SJSA1 (cell line): Measurements from ENCODE around the gene COX4I1. TPM values are rescaled to one million over a fixed set of nuclear protein-coding genes. Genes with fewer than 3 reads are reported as not detected.
A peak's percentile ranks its signal among the peaks of the same experiment; 100 is the strongest.
"Not testable (repeated sequence)": the region's sequence is repeated elsewhere in the genome, so short reads cannot be mapped to it uniquely, and the experiment has no call there.

ENCODE experiments used
- DNase-seq, 2 experiments: peaks; one replicate each; pipeline ENCODE4 v3.0.0-alpha.2; 2015 to 2020; ENCODE audit warnings: low spot score in 2 of 2, low read depth in 1 of 2
- H3K27ac ChIP-seq: fragments of 250-450 bp; sonication (Bioruptor Pico); 2 replicates; pipeline ENCODE4 v1.5.1; 2020; ENCODE audit warnings: mild to moderate bottlenecking, moderate library complexity
- H3K27me3 ChIP-seq: fragments of 250-450 bp; sonication (Bioruptor Pico); replicated peaks from 2 replicates; pipeline ENCODE4 v1.5.1; 2020; ENCODE audit warnings: mild to moderate bottlenecking, moderate library complexity
- H3K36me3 ChIP-seq: fragments of 250-450 bp; sonication (Bioruptor Pico); 2 replicates; pipeline ENCODE4 v1.5.1; 2020; ENCODE audit warnings: mild to moderate bottlenecking
- H3K4me1 ChIP-seq: fragments of 250-450 bp; sonication (Bioruptor Pico); replicated peaks from 2 replicates; pipeline ENCODE4 v1.6.1; 2021; ENCODE audit warnings: mild to moderate bottlenecking
- H3K4me3 ChIP-seq: fragments of 250-450 bp; sonication (Bioruptor Pico); 2 replicates; pipeline ENCODE4 v1.5.1; 2020; ENCODE audit warnings: mild to moderate bottlenecking
- H3K9me3 ChIP-seq: fragments of 250-450 bp; sonication (Bioruptor Pico); replicated peaks from 2 replicates; pipeline ENCODE4 v1.5.1; 2020; ENCODE audit warnings: mild to moderate bottlenecking
- total RNA-seq: library from RNA; depleted of rRNA; stranded (reverse); fragments of >200 nt; shearing (Covaris generic); gene quantifications from 2 replicates; pipeline ENCODE4 v1.2.3, GENCODE V29; 2014

Gene COX4I1
- total RNA-seq, 1 experiment from 2014 or later, result 631 TPM

DNA sequence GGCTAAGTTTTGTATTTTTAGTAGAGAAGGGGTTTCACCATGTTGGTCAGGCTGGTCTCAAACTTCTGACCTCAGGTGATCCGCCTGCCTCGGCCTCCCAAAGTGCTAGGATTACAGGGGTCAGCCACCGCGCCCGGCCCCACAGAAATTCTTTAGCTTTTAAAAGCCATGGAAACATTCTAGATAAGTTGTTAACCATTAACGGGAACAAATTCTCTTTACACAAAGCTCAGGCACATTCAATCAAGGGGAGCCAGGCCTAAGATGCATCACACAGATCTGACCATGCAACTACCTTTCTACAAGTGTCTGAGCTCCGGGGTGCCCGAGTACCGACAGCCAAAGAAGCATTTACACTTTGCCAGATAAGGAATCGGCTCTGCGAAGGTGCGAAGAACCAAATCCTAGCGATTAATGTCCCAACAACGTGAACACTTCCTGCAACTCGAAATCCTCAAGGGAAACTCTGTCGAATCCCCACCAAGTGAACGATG, 1.2 kb upstream of the COX4I1 start:
- Histone ChIP-seq H3K27me3 (no peaks in the 10 kb centered on the region), H3K4me1 (peaks cover 9% of the 10 kb centered on the region), H3K36me3 (peaks cover 82% of the 10 kb centered on the region), H3K4me3 (peak overlapping the region; percentile 96), H3K9me3 (0 out of 2 replicates have a peak, but pooled peaks cover 2% of the 10 kb centered on the region), H3K27ac (peak overlapping the region; percentile 93; the same call in 1 of the 2 replicates)
- DNase-seq, result no peak

DNA sequence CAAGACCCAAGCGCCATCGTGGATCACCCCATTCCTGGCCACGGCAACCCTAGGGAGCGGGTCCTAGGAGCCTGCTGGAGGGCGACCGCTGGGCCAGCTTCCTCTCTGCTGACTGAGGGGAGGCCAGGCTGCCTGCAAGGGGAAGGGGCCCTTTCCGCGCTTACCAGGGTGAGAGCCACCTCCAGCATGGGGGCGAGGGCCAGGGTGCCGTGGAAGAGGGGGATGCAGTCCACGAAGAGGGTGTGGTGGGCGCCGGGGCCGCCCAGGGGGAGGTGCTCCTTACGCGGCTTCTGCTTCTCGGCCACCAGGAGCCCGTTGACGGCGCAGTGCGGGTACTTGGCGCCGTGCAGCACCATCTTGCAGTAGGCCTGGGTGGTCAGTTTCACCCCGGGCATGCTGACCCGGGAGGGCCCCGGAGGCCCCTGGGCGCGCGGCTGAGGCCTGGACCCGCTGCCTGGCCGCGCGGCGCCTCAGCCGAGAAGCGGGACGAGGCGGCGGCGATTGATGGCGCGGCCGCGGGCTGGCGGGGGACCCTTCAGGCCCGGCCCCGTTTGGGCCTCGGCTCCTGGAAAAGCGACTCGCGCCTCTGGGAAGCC, 496 bp upstream of the COX4I1 start:
- no peak for DNase-seq
- Histone ChIP-seq H3K4me1 (peaks cover 9% of the 10 kb centered on the region), H3K27ac (peak overlapping the region; percentile 93), H3K4me3 (peak overlapping the region; percentile 96), H3K36me3 (peaks cover 82% of the 10 kb centered on the region), H3K9me3 (0 out of 2 replicates have a peak, but pooled peaks cover 2% of the 10 kb centered on the region), H3K27me3 (no peaks in the 10 kb centered on the region)

DNA sequence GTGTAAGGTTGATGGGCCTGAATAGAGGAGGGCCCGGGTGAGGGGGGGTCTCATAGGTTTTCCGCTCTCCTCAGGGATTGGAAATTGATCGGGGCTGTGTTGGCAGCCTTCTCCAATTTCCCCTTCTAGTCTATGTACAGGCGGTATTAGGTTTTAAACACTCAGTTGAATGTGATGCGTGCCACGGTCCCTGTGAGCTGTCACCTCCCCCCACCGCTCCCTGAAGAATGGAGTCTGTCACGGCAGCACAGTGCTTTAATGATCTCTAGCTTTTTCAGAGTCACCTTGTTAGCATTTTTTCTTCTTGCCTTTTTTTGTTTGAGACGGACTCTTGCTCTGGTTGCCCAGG, 800 bp downstream of the COX4I1 start:
- H3K27ac ChIP-seq, result peak overlapping the region; percentile 93
- H3K36me3 ChIP-seq, result peaks cover 82% of the 10 kb centered on the region
- no peaks in the 10 kb centered on the region for H3K27me3 ChIP-seq
- H3K4me3 ChIP-seq, result peak overlapping the region; percentile 96
- H3K4me1 ChIP-seq, result peaks cover 9% of the 10 kb centered on the region
- peak in 1 of 2 experiments; percentile 68 for DNase-seq
- H3K9me3 ChIP-seq, result 0 out of 2 replicates have a peak, but pooled peaks cover 2% of the 10 kb centered on the region

DNA sequence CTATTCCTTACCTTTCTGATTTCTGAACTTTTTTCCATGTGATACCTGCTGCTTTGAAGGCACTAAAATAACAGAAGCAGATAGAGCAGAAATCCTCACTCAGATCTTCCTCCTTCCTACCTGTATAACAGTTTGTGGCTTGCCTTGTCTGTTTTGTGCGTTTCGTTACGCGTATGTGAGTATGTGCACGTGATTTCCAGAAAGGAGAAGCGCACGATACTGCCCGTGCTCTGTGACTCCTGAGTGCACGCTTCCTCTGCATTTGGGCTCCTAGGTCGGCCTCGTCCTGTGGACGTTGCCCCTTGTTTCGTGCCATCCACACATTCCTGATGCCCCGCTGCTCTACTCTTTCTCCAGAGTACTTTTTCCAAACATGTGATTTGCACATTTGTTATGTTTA, 4.1 kb downstream of the COX4I1 start:
- Histone ChIP-seq H3K36me3 (peaks cover 77% of the 10 kb centered on the region), H3K4me1 (peaks cover 4% of the 10 kb centered on the region; the same call in 1 of the 2 replicates), H3K27ac (no peak overlapping the region), H3K4me3 (no peak overlapping the region), H3K27me3 (no peaks in the 10 kb centered on the region), H3K9me3 (0 out of 2 replicates have a peak, but pooled peaks cover 2% of the 10 kb centered on the region)
- DNase-seq, result no peak

DNA sequence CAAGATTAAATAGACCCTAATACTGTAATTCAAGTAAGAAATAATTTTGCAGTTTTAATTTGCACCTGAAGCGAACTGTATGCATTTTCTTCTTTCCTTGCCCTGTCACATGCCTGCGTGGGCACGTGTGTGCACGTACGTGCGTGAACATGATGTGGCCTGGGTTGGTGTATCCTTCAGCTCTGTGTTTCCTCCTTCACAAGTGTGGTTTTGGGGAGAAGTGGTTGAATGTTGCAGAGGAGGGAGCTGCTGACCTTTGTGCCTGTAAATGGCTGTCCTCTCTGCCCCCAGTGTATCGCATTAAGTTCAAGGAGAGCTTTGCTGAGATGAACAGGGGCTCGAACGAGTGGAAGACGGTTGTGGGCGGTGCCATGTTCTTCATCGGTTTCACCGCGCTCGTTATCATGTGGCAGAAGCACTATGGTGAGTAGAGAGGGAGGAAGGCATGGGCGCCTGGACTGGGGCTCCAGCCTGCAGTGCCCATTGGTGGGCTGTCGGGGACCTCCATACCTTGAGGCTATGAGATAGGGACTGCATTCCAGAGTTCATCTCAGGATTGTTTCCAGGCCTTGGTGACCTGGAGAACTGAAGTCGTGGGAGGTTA, 6.0 kb downstream of the COX4I1 start:
- H3K36me3 ChIP-seq, result peaks cover 65% of the 10 kb centered on the region
- peaks cover 3% of the 10 kb centered on the region; the same call in 1 of the 2 replicates for H3K4me1 ChIP-seq
- no peak for DNase-seq
- H3K27ac ChIP-seq, result no peak overlapping the region
- H3K9me3 ChIP-seq, result no peaks in the 10 kb centered on the region
- no peak overlapping the region for H3K4me3 ChIP-seq
- no peaks in the 10 kb centered on the region for H3K27me3 ChIP-seq

DNA sequence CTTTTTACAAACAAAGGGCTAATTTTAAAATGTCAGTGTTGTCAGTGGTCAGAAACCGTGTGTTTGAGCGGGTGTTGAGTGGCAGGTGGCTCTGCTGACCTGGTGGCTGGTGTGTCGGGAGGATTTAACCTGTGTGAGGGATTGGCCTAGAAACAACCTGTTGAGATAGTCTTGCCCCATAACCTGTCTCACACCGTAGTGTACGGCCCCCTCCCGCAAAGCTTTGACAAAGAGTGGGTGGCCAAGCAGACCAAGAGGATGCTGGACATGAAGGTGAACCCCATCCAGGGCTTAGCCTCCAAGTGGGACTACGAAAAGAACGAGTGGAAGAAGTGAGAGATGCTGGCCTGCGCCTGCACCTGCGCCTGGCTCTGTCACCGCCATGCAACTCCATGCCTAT, 7.0 kb downstream of the COX4I1 start:
- Histone ChIP-seq H3K36me3 (peaks cover 57% of the 10 kb centered on the region), H3K4me3 (no peak overlapping the region), H3K27me3 (no peaks in the 10 kb centered on the region), H3K27ac (no peak overlapping the region), H3K9me3 (no peaks in the 10 kb centered on the region), H3K4me1 (no peaks in the 10 kb centered on the region)
- DNase-seq, result no peak

DNA sequence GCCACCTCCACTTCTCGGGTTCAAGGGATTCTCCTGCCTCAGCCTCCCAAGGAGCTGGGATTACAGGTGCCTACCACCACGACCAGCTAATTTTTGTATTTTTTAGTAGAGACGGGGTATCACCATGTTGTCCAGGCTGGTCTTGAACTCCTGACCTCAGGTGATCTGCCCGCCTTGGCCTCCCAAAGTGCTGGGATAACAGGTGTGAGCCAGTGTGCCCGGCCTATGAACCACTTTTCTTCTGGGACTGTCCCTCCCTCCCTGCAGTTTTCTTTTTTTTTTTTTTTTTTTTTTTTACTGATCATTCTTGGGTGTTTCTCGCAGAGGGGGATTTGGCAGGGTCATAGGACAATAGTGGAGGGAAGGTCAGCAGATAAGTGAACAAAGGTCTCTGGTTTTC, 7.8 kb downstream of the COX4I1 start:
- H3K36me3 ChIP-seq, result peaks cover 49% of the 10 kb centered on the region
- not testable (repeated sequence) for DNase-seq, H3K4me1 ChIP-seq, H3K9me3 ChIP-seq, H3K4me3 ChIP-seq, H3K27me3 ChIP-seq, H3K27ac ChIP-seq

DNA sequence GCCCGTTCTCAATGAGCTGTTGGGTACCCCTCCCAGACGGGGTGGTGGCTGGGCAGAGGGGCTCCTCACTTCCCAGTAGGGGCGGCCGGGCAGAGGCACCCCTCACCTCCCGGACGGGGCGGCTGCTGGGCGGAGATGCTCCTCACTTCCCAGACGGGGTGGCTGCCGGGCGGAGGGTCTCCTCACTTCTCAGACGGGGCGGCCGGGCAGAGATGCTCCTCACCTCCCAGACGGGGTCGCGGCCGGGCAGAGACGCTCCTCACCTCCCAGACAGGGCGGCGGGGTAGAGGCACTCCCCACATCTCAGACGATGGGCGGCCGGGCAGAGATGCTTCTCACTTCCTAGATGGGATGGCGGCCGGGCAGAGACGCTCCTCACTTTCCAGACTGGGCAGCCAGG, 8.6 kb downstream of the COX4I1 start:
- H3K27ac ChIP-seq, H3K4me3 ChIP-seq, H3K27me3 ChIP-seq, H3K9me3 ChIP-seq, H3K4me1 ChIP-seq, DNase-seq: not testable (repeated sequence)
- peaks cover 42% of the 10 kb centered on the region for H3K36me3 ChIP-seq

DNA sequence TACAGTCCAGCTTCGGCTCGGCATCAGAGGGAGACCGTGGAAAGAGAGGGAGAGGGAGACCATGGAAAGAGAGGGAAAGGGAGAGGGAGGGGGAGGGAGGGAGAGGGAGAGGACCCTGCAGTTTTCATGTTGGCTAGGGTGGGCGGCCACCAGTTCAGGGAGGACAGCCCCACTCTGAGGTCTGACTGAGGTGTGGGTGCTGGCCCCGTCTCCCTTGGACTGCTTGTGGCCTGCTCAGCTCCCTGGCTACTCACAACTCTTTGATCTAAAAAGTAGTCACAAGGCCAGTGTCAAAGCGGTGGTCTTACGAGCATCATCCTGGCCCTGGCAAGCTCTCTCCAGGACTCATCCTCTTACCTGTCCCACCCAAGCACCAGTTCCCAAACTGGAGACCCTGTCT, 9.4 kb downstream of the COX4I1 start:
- Histone ChIP-seq H3K9me3 (no peaks in the 10 kb centered on the region), H3K4me3 (no peak overlapping the region), H3K4me1 (no peaks in the 10 kb centered on the region), H3K36me3 (peaks cover 34% of the 10 kb centered on the region), H3K27ac (no peak overlapping the region), H3K27me3 (no peaks in the 10 kb centered on the region; the same call in 1 of the 2 replicates)
- DNase-seq, result no peak

DNA sequence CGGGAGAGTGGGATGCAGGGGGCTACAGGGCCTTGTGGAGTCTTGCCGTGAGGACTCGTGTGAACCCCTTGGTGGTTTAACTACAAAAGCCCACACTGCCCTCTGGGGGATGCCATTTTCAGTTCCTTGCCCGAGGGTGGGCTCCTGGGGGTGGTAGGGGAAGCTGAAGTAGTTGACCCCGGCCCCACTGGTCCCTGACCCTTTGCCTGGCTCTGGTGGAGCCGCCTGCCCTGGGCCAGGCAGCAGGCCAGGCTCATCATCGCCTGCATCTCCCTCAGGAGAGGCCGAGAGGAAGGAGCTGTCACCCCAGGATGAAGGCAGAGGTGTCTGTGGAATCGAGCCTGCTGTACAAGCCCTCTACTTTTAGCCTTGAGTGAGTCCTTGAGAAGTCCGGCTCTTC, 10.2 kb downstream of the COX4I1 start:
- Histone ChIP-seq H3K27me3 (no peaks in the 10 kb centered on the region; the same call in 1 of the 2 replicates), H3K4me1 (no peaks in the 10 kb centered on the region), H3K27ac (no peak overlapping the region), H3K36me3 (peaks cover 26% of the 10 kb centered on the region), H3K4me3 (no peak overlapping the region), H3K9me3 (no peaks in the 10 kb centered on the region)
- no peak for DNase-seq

DNA sequence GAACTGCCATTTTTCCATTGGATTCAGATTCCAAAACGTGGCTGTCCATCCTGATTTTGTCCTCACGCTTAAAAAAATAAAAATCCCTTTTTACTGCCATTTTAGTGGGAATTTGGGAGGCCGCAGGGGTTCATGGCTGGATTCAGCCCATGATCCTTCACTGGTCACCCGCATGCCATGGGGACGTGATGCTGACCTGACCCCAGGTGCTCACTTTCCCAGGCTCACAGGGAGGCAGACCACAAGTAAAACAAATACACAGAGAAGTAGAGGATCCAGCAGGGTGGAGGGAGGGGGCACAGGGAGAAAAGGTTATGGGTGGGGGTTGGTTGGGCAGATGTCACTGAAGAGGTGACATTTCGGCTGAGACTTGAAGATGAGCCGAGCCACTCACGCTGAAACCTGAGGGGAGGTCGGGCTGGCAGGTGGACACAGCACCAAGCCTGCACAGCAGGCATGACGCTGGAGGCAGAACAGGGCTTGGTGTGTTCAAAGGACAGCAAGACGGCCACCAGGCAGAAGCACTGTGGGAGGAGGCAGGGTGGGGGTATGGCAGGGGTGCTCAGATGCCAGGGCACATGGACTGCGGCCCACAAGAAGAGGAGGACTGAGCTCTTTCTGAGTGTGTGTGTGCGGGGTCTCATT, 10.7 kb downstream of the COX4I1 start:
- DNase-seq, result no peak
- Histone ChIP-seq H3K27ac (no peak overlapping the region), H3K9me3 (no peaks in the 10 kb centered on the region), H3K36me3 (peaks cover 21% of the 10 kb centered on the region), H3K4me3 (no peak overlapping the region), H3K27me3 (no peaks in the 10 kb centered on the region; the same call in 1 of the 2 replicates), H3K4me1 (no peaks in the 10 kb centered on the region)

DNA sequence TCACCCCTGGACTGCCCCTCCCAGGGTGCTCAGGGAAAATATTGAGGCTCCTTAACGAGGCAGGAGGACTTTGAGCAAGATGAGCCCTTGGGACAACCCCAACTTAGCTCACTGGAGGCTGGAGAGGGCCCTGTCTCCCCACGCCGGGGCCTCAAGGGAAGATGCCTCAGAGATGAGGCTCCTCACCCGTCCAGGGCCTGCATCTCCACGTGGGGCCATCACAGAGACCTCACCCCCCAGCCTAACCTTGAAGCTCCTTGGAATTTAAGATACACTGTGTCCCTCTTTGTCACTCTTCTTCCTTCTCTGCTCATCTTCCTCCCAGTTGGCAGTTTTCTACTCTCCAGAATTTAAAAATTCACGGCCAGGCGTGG, 11.2 kb downstream of the COX4I1 start:
- no peak for DNase-seq
- Histone ChIP-seq H3K27me3 (no peaks in the 10 kb centered on the region; the same call in 1 of the 2 replicates), H3K4me3 (no peak overlapping the region), H3K36me3 (peaks cover 16% of the 10 kb centered on the region), H3K27ac (no peak overlapping the region), H3K9me3 (no peaks in the 10 kb centered on the region), H3K4me1 (no peaks in the 10 kb centered on the region)

DNA sequence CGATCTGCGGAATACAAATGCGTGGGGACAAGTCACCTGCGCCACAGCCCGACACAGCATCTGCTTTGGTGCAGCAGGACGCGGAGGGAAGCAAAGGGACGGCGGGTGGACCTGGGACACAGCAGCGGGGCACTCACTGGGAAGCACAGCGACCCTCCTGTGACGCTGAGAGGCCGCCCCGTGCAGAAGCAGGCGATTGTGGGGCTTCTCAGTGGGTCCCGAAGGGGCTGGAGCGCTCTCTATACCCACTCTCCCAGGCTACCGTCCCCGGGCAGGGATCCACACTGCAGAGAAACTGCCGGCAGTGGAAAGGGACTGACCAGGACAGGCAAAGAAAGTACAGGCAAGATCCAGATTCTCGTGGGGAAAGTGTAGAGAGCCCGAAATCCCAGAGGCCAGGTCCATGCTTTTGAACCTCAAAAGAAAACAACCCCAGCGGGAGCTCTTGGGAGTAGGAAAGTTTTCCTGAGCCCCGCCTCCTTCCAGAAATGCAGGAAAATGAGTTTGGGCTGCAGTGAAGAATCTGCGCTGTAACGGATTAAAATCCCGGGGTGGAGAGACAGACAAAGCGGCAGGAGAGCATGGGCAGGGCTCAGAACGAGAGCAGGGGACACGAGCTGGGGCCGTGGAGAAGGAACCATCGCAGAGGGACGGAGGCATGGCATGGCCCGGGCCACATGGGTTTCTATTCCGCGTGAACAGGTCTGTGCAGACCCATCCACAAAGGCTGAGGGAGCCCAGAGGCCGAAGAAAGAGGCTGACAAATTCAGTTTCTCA, 12.7 kb downstream of the COX4I1 start:
- H3K27me3 ChIP-seq, result no peaks in the 10 kb centered on the region; the same call in 1 of the 2 replicates
- no peaks in the 10 kb centered on the region for H3K4me1 ChIP-seq
- peaks cover under 1% of the 10 kb centered on the region for H3K36me3 ChIP-seq
- H3K4me3 ChIP-seq, result no peak overlapping the region
- no peak for DNase-seq
- no peak overlapping the region for H3K27ac ChIP-seq
- no peaks in the 10 kb centered on the region for H3K9me3 ChIP-seq
